Putamen (tissue), 1 donor: Measurements from ENCODE around the gene UBR4.
A peak's percentile ranks its signal among the peaks of the same experiment; 100 is the strongest.

Experiments used
- DNase-seq: peaks from one replicate; pipeline ENCODE4 v3.0.0-alpha.2; 2016; ENCODE audit warnings: low spot score

Gene UBR4

DNA sequence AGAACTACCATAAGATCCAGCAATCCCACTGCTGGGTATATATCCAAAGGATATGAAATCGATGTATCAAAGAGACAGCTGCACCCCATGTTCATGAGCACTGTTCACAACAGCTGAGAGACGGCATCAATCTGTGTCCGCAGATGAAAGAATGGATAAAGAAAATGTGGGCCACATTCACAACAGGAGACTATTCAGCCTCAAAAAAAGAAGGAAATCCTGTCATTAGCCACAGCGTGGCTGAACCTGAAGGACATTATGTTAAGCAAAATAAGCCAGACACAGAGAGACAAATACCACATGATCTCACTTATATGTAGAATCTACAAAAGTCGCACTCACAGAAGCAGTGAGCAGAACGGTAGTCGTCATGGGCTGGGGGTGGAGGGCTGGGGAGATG, 154.4 kb downstream of the UBR4 start:
- DNase-seq, result no peak

DNA sequence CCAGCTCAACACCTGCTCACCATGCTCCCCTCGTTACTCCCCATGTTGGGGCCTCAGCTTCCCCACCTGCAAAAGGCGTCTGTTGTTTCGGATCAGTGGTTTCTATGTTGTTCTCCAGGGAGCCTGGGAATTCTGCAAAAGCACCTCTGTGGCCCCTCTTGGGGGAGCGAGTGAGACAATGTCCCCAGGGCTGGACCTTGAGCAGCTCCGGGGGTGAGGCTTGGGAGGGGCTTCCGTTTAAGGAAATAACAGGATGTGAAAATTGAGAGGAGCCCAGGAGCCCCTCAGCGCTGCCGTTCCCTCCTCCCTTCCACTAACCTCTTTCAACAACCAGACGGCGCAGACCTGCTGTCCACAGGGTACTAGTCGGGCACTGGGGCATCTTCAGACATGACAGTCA, 155.1 kb downstream of the UBR4 start:
- no peak for DNase-seq

DNA sequence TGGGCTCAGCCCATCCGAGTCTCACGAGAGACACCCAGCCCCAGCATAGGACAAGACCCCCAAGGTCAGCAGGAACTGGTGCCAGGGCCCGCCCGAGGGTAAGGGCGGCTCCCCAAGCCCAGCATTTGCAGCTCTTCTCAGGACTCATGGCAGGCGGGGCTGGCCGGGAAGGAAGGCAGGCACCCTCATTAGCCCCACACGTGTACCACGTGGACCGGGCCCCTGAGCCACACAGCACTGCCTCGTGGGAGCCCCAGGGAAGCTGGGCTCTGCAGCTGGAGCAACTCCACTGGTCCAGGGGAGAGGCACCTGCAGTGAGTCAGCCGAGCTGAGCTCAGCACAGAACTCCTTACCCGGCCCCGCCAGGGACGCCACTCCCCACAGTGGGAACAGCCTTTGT, 155.8 kb downstream of the UBR4 start:
- no peak for DNase-seq

GRCh38 chr1:19053486-19053885, 156.6 kb downstream of the UBR4 start:
- DNase-seq, result no peak

DNA sequence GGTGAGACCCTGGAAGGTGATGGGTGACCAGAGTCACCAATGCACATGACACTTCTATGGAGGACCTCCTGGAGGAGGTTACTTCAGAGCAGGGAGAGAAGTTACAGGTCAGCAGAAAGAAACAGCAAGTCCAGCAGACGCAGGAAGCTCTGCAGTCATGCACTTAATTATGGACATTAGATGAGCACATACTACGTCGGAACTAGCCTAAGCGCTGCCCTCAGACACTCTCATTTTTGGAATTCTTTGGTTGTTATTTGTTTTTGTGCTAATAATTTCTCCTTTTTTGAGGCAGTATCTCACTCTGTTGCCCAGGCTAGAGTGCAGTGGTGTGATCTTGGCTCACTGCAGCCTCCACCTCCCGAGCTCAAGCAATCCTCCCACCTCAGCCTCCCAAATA, 160.3 kb downstream of the UBR4 start:
- no peak for DNase-seq

- no peak for DNase-seq
Observed at GRCh38 chr1:19049128-19049768, 160.8 kb downstream of the UBR4 start.

- no peak for DNase-seq
Observed at GRCh38 chr1:19046972-19047731, 162.9 kb downstream of the UBR4 start.

- DNase-seq, result no peak
Observed at GRCh38 chr1:19045898-19046880, 163.9 kb downstream of the UBR4 start.

GRCh38 chr1:19044975-19045831, 164.9 kb downstream of the UBR4 start:
- peak; percentile 81 for DNase-seq

DNA sequence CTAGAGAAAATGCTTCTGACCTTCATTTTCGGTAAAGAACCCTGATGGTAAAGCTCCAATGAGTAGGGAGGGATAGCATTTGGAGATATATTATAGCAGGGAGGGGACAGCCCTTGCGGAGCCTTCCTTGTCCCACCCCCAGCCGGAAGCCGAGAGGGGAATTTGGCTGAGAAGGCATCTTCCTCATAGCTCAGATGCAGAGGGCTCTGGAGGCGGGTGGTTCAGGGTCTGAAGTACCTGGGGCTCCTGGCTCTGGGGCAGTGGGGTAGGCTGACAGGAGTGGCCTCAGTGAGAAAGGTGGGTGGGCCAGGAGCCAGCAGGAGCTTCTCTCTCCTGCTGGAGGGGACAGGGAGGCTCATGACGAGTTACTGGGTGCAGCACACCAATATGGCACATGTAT, 165.6 kb downstream of the UBR4 start:
- no peak for DNase-seq

DNA sequence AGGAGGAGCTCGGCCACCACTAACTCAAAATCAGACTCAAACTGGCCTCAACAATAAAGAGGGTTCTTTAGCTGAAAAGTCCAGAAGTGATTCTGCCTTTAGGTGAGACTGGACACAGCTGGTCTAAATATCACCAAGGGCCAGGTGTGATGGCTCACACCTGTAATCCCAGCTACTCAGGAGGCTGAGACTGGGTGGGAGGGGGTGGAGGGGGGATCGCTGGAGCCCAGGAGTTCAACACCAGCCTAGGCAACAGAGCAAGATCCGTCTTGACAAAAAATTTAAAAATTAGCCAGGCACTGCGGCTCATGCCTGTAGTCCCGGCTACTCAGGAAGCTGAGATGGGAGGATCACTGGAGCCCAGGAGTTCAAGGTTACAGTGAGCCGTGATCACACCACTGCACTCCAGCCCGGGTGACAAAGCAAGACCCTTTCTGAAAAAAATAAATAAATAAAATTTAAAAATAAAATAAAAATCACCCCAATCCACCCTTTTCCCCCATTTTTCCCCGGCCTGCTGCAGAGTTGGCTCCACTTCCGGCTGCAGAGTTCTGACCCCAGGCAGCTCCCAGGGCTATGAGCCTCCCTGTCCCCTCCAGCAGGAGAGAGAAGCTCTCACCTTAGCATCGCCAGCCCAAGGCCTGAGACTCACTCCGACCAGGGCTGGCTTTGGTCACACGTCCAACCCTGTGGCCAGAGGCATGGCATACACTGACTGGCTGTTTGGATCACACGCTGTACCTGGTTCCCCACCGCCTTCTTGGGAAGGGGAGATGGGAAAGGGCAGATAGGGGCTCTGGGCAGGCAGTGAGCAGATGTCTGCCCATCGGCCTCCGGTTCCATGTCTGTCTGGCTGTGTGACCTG, 166.3 kb downstream of the UBR4 start:
- no peak for DNase-seq

DNA sequence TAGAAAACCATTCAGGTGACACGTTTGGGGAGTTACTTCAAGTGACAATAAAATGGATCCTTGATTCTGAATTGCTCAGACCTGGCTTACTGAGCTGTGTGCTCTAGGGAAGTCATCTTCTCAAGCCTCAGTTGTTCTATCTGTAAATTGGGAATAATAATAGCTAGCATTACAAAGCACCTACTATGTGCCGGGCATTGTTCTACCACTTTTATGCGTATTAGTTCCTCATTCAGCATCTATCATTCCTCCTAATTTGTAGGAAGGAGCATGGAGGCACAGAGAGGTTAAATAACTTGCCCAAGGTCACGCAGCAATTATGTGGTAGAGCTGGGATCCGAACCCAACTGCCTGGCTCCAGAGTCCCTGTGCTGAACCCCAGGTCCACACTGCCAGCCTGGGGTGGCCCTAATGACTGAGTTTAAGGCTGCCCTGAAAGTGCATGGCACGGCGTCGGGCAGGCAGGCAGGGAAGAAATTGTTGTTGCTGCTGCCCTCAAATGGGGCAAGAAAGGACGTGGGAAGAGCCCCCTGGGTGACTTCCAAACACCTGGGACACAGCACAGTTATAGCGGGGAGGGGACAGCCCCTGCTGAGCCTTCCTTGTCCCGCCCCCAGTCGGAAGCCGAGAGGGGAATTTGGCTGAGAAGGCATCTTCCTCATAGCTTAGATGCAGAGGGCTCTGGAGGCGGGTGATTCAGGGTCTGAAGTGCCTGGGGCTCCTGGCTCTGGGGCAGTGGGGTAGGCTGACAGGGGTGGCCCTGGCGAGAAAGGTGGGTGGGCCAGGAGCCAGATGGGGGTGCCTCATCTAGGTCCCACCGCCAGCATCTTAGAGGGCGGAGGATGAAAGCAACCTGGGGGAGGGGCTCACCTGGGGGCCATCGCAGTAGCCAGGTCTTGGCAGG, 167.1 kb downstream of the UBR4 start:
- no peak for DNase-seq

GRCh38 chr1:19040010-19040680, 169.9 kb downstream of the UBR4 start:
- no peak for DNase-seq

DNA sequence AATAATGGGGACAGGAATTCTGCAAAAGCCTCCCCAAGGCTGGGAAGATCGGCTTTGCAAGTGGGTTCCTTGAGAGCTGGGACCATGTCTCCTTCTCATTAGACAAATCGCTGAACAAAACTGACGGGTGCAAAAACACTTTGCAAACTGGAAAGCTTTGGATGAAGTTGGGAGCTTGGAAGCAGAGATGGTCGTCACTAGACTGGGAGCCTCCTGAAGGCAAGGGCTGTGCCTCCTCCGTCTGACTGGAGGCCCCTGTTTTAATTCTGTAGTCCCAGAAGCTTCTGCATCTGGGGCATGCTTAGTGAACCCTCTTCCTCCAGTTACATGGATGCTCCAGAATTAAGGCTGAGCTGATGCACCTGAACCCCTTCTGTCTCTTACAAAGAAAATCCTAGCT, 171.3 kb downstream of the UBR4 start:
- DNase-seq, result no peak

DNA sequence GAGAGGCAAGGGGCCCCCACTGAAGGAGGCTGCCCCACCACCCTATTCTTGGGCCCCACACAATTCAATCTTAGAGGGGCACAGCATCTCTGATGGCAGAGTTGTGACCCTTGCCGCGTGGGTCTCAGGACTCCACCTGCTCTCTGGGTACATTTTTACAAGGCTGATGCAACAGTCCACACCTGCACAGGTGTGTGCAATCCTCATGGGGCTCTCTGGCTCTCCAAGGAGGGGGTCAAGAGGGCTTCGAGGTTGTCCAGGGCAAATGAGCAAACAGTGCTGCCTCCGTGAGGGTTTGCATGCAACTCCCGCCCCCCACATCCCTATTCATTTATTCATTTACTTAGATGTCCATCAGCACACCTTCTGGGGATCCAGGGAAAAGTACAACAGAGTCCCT, 172.0 kb downstream of the UBR4 start:
- no peak for DNase-seq

DNA sequence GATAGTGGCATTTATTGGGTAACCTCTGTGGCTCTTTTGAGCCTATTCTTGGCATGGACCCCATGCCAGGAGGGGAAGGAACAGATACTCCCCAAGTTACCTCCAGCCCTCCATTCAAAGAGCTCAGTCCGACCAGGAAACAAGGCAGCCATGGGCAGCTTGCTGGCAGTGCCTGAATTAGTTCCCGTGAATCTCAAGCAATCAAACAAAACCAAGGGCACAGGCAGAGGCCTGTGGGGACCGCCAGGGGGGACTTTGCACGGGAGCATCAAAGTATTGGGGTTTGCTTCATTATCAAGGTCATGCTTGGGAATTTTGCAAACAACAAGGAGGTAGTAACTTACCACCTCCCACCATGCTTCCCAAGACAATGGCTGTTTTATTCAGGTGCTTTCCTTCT, 172.4 kb downstream of the UBR4 start:
- DNase-seq, result no peak

DNA sequence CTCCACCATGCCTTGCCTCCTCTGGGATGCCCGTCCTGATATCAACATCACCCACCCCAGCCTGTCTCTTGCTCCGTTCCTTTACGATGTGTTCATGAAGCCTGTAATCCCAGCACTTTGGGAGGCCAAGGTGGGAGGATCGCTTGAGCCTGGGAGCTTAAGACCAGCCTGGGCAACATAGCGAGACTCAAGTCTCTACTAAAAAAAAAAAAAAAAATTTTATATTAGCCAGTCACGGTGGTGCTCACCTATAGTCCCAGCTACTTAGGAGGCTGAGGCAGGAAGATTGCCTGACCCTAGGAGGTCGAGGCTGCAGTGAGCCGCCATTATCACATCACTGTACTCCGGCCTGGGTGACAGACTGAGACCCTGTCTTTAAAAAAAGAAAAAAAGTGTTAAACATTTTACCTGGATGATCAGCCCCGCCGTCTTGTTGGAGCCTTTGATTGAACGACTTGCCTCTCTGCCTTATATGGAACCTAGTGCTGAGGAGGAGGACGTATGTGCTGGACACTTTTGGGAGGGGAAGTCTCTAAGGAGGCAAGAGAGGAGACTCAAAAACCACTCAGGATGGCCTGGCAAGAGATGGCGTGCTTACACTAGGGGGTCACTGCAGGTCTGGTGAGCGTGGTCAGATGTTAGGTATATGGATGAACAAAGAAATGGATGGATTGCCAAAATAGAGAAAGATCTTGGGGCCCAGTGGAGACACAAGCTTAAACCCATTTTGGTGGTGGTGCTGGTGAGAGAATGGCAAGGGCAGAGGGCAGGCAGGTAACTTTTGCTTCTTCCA, 173.1 kb downstream of the UBR4 start:
- no peak for DNase-seq
